Posterior vena cava (tissue), 2 donors: Measurements from ENCODE around the gene PASD1. TPM values are rescaled to one million over a fixed set of nuclear protein-coding genes. Genes with fewer than 3 reads are reported as not detected.

Source experiments
- DNase-seq: peaks from one replicate; pipeline ENCODE4 v3.0.0-alpha.2; 2020; ENCODE audit warnings: low spot score
- intact Hi-C, 2 donors: fragments of 100-400 bp; cut with DNase I; formaldehyde crosslinking; loops; one replicate each; pipeline versions ENCODE4 v1.14.1 to v1.14.2; 2022 to 2023
- total RNA-seq, 2 donors: library from RNA; stranded (reverse); fragmentation: NEBNext Ultra II Directional; extraction: Animal tissue kit (Norgen Biotek cat#: 25700); gene quantifications; one replicate each; pipeline ENCODE4 v1.2.1, GENCODE V29; 2021
- donor health status: DM: yes; HTN: yes; CAD: no.
- donor health status: DM: yes; HTN: yes; CAD: no.

The PASD1 gene
- total RNA-seq, 2 donors from 2014 or later: not detected

DNA sequence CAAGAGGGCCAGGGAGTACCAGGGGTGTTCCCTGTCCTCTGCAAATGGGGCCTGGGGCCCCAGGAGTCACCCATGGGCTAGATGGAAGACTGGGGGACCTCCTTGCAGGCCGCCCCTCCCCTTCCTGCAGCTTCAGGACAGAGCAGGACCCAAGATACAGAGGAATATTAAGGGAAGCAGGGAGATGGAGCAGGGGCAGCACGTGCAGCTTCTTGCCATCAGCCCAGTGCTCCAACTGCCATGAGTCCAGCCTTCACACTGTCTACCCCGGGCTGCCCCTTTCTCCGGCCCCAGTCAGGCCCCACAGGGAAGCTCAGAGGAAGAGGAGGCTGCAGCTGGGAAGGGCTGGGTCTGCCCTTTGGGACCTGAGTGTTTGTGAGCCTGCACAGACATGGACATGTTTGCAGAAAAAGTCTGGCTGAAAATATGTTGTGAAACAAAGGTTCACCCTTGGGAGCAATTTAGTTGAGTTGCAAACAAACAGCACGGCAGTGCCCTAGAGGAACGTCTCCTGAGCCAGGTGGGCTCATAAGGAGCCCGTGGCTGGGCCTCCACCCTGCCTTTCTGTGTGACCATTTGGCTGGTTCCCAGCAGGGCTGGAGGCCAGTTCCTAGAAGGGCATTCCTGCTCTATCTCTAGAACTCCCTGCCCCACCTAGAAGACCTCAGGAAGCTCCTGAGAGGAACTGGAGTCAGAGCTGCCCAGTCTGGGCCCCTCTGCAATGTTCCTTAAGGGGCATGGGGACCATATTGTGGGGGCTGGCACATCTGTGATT is 161.3 kb downstream of the PASD1 start:
- intact Hi-C loops: no loop called here
- DNase-seq: peak; percentile 56

DNA sequence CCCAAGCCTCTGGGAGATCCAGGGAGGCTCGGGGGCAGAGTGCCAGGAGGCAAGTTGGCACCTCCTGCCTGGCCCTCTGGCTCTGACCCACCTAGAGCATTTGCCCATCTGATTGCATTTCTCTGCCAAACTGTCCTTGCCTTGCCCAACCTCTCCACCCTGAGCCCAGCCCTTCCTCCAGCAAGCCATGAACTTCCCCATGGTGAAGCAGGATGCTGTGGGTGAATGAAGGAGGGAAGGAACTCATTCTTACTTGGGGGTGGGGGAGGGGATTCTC is 161.8 kb downstream of the PASD1 start:
- intact Hi-C loops: no loop called here
- peak; percentile 62 for DNase-seq

Other genes starting within 250 kb of the PASD1 start
- 10 to 100 TPM; 24.8 to 25.1 TPM for gene VMA21, start 166.5 kb upstream of the PASD1 start, total RNA-seq
- gene PRRG3, start 131.8 kb downstream of the PASD1 start, total RNA-seq: 1 to 10 TPM in 1 of 2 donors, under 1 TPM in 1; 0.86 to 5.1 TPM
- gene FATE1, start 152.4 kb downstream of the PASD1 start, total RNA-seq: not detected
- gene CNGA2, start 171.1 kb downstream of the PASD1 start, total RNA-seq: not detected